ENCODE results near the gene GABRA1. TPM values are rescaled to one million over a fixed set of nuclear protein-coding genes. Genes with fewer than 3 reads are reported as not detected.

Gene GABRA1
- total RNA-seq, 1 donor from 2014 or later: not detected

Other genes starting within 250 kb of the GABRA1 start
- gene GABRA6, start 162.4 kb upstream of the GABRA1 start, total RNA-seq: not detected
- gene GABRG2, start 219.7 kb downstream of the GABRA1 start, total RNA-seq: not detected